Lower leg skin (tissue), 4 donors: ENCODE results near the gene DNAI2. TPM values are rescaled to one million over a fixed set of nuclear protein-coding genes. Genes with fewer than 3 reads are reported as not detected.

Experiments
- DNase-seq, 2 donors: peaks; one replicate each; pipeline ENCODE4 v3.0.0-alpha.2; 2019; ENCODE audit warnings: low spot score in 2 of 2
- H3K4me3 ChIP-seq: fragments of 200-600 bp; sonication (generic); 2 replicates; pipeline ENCODE4 v1.5.1; 2017; ENCODE audit warnings: mild to moderate bottlenecking, low read depth; ENCODE audit not compliant: poor library complexity, severe bottlenecking
- POLR2A ChIP-seq, 2 donors: fragments of 450-650 bp; IDR thresholded peaks; one replicate each; pipeline ENCODE4 v1.6.1; 2016 to 2017; ENCODE audit warnings: antibody characterized with exemption in 2 of 2, mild to moderate bottlenecking in 1 of 2, moderate library complexity in 1 of 2
- WGBS, 2 donors: methylation state at CpG; one replicate each; pipeline ENCODE4 v1.1.5; 2018; 5-methylcytosine and 5-hydroxymethylcytosine counted together
- intact Hi-C: fragments of 100-400 bp; cut with DNase I; formaldehyde crosslinking; loops from one replicate; pipeline ENCODE4 v1.15.0; 2023; ENCODE audit warnings: low total_unique reads
- total RNA-seq, 4 donors: library from RNA; depleted of rRNA; stranded (reverse); fragments of >200 nt; gene quantifications; one replicate each; pipeline ENCODE4 v1.1.0, GENCODE V29; 2016
- TF ChIP-seq, protein P1 (sequence below), 3 donors: fragments of 450-650 bp; IDR thresholded peaks; one replicate each; pipeline ENCODE4 v1.5.1; 2016; ENCODE audit warnings: antibody characterized with exemption in 3 of 3, mild to moderate bottlenecking in 3 of 3, moderate library complexity in 2 of 3

DNAI2 gene, protein sequence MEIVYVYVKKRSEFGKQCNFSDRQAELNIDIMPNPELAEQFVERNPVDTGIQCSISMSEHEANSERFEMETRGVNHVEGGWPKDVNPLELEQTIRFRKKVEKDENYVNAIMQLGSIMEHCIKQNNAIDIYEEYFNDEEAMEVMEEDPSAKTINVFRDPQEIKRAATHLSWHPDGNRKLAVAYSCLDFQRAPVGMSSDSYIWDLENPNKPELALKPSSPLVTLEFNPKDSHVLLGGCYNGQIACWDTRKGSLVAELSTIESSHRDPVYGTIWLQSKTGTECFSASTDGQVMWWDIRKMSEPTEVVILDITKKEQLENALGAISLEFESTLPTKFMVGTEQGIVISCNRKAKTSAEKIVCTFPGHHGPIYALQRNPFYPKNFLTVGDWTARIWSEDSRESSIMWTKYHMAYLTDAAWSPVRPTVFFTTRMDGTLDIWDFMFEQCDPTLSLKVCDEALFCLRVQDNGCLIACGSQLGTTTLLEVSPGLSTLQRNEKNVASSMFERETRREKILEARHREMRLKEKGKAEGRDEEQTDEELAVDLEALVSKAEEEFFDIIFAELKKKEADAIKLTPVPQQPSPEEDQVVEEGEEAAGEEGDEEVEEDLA
- under 1 TPM in 1 of 4 donors, not detected in 3; 0.57 TPM for total RNA-seq

DNA sequence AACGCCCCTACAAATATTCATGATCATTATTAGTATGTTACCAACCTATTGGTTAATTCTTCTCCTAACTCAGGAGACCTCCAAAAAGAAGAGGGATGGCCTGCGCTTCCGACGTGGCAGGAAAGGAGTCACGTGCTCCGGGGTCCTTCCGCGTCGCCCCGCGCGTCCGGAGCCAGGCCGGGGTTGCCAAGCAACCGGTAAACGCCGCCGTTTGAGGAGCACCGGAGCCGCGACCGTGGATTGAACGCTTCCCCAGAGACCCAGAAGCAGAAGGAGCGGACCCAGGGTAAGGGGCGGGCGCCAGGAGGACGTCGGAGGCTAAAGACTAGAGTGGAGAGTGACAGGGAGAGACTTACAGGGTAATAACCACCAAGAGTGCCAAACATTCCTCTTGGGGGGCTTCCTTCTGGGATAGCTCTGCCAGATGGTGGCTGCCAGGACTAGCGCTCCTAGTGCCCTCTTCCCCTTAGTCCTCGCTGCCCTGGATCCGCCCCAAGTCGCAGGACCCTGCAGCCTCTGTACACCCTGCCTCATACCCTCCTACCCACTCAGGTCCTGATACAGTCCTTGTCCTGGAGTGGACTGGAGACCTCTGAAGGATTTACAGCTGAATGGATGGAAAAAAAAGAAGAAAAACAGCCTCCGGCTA, at the start of gene DNAI2:
Gene DNAI2, plus strand, starts transcription at position 175 of the 649 bp plus-strand sequence. CDS start 7,584 bp downstream, outside the sequence.
- 11 to 12% methylated on average over 30 of the region's 33 CpGs for WGBS, 2 donors
- intact Hi-C loops = no loop called here
- no peak for DNase-seq
- no peak for TF ChIP-seq POLR2A (IDR thresholded peaks at IDR 0.05)
- TF ChIP-seq, protein P1, sequence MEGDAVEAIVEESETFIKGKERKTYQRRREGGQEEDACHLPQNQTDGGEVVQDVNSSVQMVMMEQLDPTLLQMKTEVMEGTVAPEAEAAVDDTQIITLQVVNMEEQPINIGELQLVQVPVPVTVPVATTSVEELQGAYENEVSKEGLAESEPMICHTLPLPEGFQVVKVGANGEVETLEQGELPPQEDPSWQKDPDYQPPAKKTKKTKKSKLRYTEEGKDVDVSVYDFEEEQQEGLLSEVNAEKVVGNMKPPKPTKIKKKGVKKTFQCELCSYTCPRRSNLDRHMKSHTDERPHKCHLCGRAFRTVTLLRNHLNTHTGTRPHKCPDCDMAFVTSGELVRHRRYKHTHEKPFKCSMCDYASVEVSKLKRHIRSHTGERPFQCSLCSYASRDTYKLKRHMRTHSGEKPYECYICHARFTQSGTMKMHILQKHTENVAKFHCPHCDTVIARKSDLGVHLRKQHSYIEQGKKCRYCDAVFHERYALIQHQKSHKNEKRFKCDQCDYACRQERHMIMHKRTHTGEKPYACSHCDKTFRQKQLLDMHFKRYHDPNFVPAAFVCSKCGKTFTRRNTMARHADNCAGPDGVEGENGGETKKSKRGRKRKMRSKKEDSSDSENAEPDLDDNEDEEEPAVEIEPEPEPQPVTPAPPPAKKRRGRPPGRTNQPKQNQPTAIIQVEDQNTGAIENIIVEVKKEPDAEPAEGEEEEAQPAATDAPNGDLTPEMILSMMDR (IDR thresholded peaks at IDR 0.05) = no peak
- no peak within 1 kb of the TSS for H3K4me3 ChIP-seq

DNA sequence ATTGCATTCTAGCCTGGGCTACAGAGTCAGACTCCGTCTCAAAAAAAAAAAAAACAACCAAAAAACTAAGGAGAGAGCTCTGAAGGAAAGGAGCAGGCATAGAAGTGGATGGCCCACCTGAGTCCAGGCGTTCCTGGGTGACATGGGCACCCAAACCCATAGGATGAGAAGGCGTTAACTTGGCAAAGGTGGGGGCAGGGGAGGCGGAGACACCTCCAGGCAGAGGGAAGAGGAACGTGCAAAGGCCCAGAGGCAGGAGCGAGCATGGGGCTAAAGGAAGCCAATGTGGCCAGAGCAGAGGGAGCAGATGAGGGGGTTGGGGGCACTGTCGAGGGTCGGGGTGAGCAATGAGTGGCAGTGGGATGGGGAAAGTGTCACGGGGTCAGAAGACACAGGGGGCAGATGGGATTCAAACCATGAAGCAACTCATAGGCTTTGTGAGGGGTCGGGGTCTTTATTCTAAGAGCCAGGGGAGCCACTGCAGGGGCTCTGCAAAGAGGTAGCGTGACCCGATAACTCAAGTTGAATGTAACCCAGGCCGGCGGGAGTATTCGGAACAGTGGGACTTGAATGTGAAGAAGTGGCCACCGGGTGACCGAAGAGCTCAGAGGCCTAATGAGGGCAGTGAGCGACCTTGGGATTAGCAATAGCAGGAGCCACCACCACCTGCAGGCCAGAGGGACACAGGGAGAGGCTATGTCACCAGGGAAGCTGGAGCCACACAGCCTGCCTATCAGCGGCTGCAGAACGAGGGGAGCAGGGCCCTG, 48.9 kb upstream of the DNAI2 start:
- TF ChIP-seq, protein P1 (IDR thresholded peaks at IDR 0.05) = no peak
- no peak for TF ChIP-seq POLR2A (IDR thresholded peaks at IDR 0.05)
- no peak for DNase-seq
- WGBS, 2 donors = 94% methylated on average over 20 of the region's 20 CpGs
- no peak overlapping the region for H3K4me3 ChIP-seq
- intact Hi-C loops = no loop called here

DNA sequence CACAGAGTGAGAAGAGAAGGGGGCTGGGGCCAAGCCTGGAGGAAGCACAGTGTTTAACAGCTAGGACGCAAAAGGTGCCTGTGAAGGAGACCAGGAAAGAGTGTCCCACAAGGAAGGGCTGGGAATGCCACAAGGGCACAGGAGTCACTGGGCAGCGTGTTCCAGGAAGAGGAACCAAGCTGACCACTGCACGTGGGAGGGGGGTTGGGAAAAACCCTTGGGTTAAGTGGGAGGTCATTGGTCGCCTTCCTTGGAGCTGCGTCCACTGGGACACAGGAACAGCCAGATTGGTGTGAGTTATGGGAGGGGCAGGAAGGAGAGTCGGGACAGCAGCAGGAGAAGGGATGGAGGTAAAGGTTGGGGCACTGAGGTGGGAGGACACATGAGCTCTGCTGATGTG, 47.8 kb upstream of the DNAI2 start:
- H3K4me3 ChIP-seq = no peak overlapping the region
- intact Hi-C loops = no loop called here
- 79 to 81% methylated on average over 6 of the region's 6 CpGs for WGBS, 2 donors
- TF ChIP-seq POLR2A (IDR thresholded peaks at IDR 0.05) = no peak
- TF ChIP-seq, protein P1 (IDR thresholded peaks at IDR 0.05) = no peak
- DNase-seq = no peak

DNA sequence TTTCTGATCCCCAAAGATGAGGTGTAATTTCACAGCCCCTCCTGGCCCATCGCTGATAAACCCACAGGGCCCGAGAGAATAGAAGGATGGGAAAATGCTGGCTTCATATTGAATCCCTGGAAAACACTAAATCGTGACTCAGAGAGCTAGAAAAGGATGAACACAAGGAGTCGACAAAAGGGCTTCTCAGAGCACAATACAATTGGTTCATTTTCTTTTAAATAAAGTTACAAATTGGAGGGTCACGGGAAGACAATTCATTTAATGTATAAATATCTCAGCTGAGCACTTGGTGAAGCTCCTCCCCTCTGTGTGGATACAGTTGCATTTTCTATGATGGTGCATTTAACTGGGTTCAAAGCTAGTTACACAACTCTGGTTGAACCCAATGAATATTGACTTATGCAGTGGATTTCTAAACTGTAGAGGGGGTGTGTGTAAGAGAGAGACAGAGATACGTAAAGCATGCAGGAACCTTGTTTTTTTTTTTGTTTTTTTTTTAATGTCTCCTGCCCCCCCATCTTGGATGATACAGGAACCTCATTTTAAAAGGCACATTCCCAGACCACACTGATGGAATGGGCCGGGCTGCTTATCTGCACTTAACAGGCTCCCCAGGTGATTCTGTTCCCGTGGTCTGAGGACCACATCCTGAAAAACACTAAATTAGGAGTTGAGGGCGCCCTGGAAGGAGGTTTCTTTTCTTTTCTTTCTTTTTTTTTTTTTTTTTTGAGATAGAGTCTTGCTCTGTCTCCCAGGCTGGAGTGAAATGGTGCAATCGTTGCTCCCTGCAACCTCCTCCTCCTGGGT, 46.6 kb upstream of the DNAI2 start:
- H3K4me3 ChIP-seq = no peak overlapping the region
- no peak for DNase-seq
- no peak for TF ChIP-seq POLR2A (IDR thresholded peaks at IDR 0.05)
- TF ChIP-seq, protein P1 (IDR thresholded peaks at IDR 0.05) = no peak
- intact Hi-C loops = no loop called here
- WGBS, 2 donors = 81 to 87% methylated on average over 10 of the region's 10 CpGs
